ENCODE data around the gene CCDC91.

Gene CCDC91

DNA sequence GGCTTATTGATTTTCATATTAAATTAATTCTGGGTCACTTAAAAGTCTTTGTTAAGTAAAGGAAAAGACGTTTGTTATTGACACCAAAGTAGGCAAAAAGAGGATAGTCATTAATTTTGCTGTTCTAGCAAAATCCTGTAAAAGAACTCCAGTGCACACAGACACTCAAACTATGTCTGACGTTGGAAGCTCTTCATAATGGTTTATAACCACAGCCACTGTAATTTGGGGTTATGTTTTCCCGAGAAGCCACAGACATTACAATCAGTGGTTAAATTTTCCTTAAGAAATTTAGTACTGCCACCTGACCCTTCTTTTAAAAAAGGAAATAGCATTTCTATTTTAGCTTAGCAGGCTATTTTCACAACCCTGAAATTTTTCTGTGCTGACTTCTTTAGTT, 267.5 kb downstream of the CCDC91 start:
- TF ChIP-seq ARNTL (CRISPR knock-in tag; IDR thresholded peaks at IDR 0.05; ENCODE audit: borderline replicate concordance, low read depth) (no peak), ESRRG (CRISPR knock-in tag; IDR thresholded peaks at IDR 0.05) (no peak), ISL1 (CRISPR knock-in tag; IDR thresholded peaks at IDR 0.05) (no peak), TCF4 (CRISPR knock-in tag; IDR thresholded peaks at IDR 0.05; ENCODE audit: borderline replicate concordance) (no peak), GLIS3 (CRISPR knock-in tag; IDR thresholded peaks at IDR 0.05) (no peak), ZFP30 (CRISPR knock-in tag; IDR thresholded peaks at IDR 0.05) (no peak), SNAI2 (CRISPR knock-in tag; IDR thresholded peaks at IDR 0.05) (no peak), OSR1 (CRISPR knock-in tag; IDR thresholded peaks at IDR 0.05) (no peak), PPARA (CRISPR knock-in tag; IDR thresholded peaks at IDR 0.05; ENCODE audit: borderline replicate concordance) (no peak), CSDC2 (CRISPR knock-in tag; IDR thresholded peaks at IDR 0.05) (no peak), ZNF70 (CRISPR knock-in tag; IDR thresholded peaks at IDR 0.05) (no peak), ZNF8 (CRISPR knock-in tag; IDR thresholded peaks at IDR 0.05) (no peak), RARB (CRISPR knock-in tag; IDR thresholded peaks at IDR 0.05) (no peak)
- TF ChIP-seq, protein P1, sequence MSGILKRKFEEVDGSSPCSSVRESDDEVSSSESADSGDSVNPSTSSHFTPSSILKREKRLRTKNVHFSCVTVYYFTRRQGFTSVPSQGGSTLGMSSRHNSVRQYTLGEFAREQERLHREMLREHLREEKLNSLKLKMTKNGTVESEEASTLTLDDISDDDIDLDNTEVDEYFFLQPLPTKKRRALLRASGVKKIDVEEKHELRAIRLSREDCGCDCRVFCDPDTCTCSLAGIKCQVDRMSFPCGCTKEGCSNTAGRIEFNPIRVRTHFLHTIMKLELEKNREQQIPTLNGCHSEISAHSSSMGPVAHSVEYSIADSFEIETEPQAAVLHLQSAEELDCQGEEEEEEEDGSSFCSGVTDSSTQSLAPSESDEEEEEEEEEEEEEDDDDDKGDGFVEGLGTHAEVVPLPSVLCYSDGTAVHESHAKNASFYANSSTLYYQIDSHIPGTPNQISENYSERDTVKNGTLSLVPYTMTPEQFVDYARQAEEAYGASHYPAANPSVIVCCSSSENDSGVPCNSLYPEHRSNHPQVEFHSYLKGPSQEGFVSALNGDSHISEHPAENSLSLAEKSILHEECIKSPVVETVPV (CRISPR knock-in tag; IDR thresholded peaks at IDR 0.05) = no peak
- TF ChIP-seq, protein P2, sequence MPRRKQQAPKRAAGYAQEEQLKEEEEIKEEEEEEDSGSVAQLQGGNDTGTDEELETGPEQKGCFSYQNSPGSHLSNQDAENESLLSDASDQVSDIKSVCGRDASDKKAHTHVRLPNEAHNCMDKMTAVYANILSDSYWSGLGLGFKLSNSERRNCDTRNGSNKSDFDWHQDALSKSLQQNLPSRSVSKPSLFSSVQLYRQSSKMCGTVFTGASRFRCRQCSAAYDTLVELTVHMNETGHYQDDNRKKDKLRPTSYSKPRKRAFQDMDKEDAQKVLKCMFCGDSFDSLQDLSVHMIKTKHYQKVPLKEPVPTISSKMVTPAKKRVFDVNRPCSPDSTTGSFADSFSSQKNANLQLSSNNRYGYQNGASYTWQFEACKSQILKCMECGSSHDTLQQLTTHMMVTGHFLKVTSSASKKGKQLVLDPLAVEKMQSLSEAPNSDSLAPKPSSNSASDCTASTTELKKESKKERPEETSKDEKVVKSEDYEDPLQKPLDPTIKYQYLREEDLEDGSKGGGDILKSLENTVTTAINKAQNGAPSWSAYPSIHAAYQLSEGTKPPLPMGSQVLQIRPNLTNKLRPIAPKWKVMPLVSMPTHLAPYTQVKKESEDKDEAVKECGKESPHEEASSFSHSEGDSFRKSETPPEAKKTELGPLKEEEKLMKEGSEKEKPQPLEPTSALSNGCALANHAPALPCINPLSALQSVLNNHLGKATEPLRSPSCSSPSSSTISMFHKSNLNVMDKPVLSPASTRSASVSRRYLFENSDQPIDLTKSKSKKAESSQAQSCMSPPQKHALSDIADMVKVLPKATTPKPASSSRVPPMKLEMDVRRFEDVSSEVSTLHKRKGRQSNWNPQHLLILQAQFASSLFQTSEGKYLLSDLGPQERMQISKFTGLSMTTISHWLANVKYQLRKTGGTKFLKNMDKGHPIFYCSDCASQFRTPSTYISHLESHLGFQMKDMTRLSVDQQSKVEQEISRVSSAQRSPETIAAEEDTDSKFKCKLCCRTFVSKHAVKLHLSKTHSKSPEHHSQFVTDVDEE (CRISPR knock-in tag; IDR thresholded peaks at IDR 0.05) = no peak
- TF ChIP-seq, protein P3, sequence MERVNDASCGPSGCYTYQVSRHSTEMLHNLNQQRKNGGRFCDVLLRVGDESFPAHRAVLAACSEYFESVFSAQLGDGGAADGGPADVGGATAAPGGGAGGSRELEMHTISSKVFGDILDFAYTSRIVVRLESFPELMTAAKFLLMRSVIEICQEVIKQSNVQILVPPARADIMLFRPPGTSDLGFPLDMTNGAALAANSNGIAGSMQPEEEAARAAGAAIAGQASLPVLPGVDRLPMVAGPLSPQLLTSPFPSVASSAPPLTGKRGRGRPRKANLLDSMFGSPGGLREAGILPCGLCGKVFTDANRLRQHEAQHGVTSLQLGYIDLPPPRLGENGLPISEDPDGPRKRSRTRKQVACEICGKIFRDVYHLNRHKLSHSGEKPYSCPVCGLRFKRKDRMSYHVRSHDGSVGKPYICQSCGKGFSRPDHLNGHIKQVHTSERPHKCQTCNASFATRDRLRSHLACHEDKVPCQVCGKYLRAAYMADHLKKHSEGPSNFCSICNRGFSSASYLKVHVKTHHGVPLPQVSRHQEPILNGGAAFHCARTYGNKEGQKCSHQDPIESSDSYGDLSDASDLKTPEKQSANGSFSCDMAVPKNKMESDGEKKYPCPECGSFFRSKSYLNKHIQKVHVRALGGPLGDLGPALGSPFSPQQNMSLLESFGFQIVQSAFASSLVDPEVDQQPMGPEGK (CRISPR knock-in tag; IDR thresholded peaks at IDR 0.05; ENCODE audit: borderline replicate concordance) = no peak
- TF ChIP-seq, protein P4, sequence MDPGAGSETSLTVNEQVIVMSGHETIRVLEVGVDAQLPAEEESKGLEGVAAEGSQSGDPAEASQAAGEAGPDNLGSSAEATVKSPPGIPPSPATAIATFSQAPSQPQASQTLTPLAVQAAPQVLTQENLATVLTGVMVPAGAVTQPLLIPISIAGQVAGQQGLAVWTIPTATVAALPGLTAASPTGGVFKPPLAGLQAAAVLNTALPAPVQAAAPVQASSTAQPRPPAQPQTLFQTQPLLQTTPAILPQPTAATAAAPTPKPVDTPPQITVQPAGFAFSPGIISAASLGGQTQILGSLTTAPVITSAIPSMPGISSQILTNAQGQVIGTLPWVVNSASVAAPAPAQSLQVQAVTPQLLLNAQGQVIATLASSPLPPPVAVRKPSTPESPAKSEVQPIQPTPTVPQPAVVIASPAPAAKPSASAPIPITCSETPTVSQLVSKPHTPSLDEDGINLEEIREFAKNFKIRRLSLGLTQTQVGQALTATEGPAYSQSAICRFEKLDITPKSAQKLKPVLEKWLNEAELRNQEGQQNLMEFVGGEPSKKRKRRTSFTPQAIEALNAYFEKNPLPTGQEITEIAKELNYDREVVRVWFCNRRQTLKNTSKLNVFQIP (CRISPR knock-in tag; IDR thresholded peaks at IDR 0.05; ENCODE audit: borderline replicate concordance, low read depth) = no peak
- TF ChIP-seq, protein P5, sequence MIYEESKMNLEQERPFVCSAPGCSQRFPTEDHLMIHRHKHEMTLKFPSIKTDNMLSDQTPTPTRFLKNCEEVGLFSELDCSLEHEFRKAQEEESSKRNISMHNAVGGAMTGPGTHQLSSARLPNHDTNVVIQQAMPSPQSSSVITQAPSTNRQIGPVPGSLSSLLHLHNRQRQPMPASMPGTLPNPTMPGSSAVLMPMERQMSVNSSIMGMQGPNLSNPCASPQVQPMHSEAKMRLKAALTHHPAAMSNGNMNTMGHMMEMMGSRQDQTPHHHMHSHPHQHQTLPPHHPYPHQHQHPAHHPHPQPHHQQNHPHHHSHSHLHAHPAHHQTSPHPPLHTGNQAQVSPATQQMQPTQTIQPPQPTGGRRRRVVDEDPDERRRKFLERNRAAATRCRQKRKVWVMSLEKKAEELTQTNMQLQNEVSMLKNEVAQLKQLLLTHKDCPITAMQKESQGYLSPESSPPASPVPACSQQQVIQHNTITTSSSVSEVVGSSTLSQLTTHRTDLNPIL (CRISPR knock-in tag; IDR thresholded peaks at IDR 0.05; ENCODE audit: low read depth) = no peak
- no peak for ATAC-seq

DNA sequence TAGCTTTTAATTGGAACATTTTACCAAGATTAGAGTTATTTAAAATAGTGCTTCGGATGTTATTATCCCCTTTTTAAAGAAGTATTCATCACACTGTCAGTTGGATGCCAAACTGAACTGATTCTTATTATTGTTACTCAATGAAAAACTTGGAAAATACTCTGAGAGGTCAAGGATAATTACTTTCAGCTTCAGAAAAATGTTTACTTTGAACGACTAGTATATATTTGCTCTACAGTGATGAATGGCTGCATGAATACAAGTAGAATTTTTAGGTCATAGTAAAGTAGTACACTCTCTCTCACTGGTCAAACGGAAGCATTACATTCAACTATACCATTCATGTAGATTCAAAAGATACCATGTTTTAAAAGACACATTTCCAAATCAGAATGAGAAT, 269.2 kb downstream of the CCDC91 start:
- no peak for TF ChIP-seq TCF4 (CRISPR knock-in tag; IDR thresholded peaks at IDR 0.05; ENCODE audit: borderline replicate concordance)
- no peak for TF ChIP-seq ZNF8 (CRISPR knock-in tag; IDR thresholded peaks at IDR 0.05)
- TF ChIP-seq CSDC2 (CRISPR knock-in tag; IDR thresholded peaks at IDR 0.05) = no peak
- no peak for TF ChIP-seq ZFP3 (CRISPR knock-in tag; IDR thresholded peaks at IDR 0.05)
- no peak for TF ChIP-seq ISL1 (CRISPR knock-in tag; IDR thresholded peaks at IDR 0.05)
- TF ChIP-seq, protein P3 (CRISPR knock-in tag; IDR thresholded peaks at IDR 0.05; ENCODE audit: borderline replicate concordance) = no peak
- TF ChIP-seq, protein P4 (CRISPR knock-in tag; IDR thresholded peaks at IDR 0.05; ENCODE audit: borderline replicate concordance, low read depth) = no peak
- TF ChIP-seq, protein P1 (CRISPR knock-in tag; IDR thresholded peaks at IDR 0.05) = no peak
- no peak for TF ChIP-seq ZNF70 (CRISPR knock-in tag; IDR thresholded peaks at IDR 0.05)
- no peak for TF ChIP-seq ZC3H10 (CRISPR knock-in tag; IDR thresholded peaks at IDR 0.05)
- no peak for TF ChIP-seq PPARA (CRISPR knock-in tag; IDR thresholded peaks at IDR 0.05; ENCODE audit: borderline replicate concordance)
- no peak for TF ChIP-seq TOX (CRISPR knock-in tag; IDR thresholded peaks at IDR 0.05; ENCODE audit: borderline replicate concordance)
- TF ChIP-seq RARB (CRISPR knock-in tag; IDR thresholded peaks at IDR 0.05) = no peak
- no peak for TF ChIP-seq SNAI2 (CRISPR knock-in tag; IDR thresholded peaks at IDR 0.05)
- TF ChIP-seq ESRRG (CRISPR knock-in tag; IDR thresholded peaks at IDR 0.05) = no peak
- no peak for ATAC-seq

All from SK-N-SH treated with all-trans-retinoic acid at 6 μM for 48 hours (cell line).